ENCODE measurements around the gene GALNT17.

DNA sequence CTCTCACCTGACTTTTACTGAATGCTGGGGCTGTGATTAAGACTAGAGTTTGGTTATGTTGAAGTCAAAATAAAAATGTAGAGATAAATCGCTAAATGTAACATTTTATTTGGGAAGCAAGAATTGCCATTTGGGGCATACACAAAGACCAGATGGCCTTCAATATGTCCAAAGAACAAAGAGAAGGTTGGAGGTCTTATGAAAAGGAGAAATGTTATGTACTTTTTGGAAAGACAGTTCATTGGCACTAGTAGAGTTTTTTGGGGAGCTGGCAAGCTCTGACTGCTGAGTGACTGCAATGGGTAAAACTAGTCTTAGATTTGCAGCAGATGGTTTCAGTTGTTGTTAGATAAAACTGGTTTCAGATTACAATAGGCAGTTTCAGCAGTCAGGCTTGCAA, 35.6 kb upstream of the GALNT17 start:
- TF ChIP-seq, protein P1, sequence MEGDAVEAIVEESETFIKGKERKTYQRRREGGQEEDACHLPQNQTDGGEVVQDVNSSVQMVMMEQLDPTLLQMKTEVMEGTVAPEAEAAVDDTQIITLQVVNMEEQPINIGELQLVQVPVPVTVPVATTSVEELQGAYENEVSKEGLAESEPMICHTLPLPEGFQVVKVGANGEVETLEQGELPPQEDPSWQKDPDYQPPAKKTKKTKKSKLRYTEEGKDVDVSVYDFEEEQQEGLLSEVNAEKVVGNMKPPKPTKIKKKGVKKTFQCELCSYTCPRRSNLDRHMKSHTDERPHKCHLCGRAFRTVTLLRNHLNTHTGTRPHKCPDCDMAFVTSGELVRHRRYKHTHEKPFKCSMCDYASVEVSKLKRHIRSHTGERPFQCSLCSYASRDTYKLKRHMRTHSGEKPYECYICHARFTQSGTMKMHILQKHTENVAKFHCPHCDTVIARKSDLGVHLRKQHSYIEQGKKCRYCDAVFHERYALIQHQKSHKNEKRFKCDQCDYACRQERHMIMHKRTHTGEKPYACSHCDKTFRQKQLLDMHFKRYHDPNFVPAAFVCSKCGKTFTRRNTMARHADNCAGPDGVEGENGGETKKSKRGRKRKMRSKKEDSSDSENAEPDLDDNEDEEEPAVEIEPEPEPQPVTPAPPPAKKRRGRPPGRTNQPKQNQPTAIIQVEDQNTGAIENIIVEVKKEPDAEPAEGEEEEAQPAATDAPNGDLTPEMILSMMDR (conservative IDR thresholded peaks at IDR 0.05; ENCODE audit: low read depth, low read length): no peak
- TF ChIP-seq EZH2 (IDR thresholded peaks at IDR 0.05; ENCODE audit: low read length, unreplicated experiment): no peak
